KG1 (cell line): ENCODE results near the gene ARHGEF28.

ENCODE experiments used
- DNase-seq: peaks from one replicate; lab custom pipeline; 2025; lab: John Stamatoyannopoulos, UW

ARHGEF28 gene

DNA sequence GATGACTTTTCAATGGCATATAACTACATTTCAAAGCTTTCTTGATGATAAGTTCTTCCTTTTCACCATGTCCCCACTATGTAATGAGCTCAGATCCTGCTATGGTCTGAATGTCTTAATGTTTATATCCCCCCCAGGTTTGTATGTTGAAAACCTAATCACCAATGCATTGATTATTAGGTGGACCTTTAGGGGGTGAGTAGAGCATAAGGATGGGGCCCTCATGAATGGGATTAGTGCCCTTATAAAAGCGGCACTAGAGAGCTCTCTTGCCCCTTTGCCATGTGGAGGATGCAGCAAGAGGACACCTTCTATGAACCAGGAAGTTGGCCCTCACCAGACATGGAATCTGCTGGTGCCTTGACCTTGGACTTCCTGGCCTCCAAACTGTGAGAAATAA is 316.8 kb downstream of the ARHGEF28 start:
- DNase-seq, result no peak

DNA sequence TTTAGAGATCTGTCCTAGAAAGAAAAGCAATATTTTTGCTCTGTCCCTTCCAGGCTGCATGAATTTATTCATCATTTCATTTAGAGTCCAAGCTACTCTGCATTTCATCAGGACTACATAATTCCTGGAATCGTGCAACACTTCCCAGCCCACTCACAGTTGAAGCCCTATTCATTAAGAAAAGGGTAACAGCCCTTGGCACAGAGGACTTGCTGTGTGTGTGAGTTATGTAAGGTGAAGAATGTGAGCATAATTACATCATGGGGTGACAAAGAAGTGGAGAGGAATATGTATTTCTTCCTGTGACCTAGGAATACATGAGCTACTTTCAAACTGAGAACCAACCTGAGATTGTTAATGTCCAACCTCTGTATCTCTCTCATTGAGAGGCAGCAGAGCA is 317.4 kb downstream of the ARHGEF28 start:
- DNase-seq, result no peak

GRCh38 chr5:73944581-73944980 is 318.6 kb downstream of the ARHGEF28 start:
- DNase-seq, result no peak

- DNase-seq, result no peak
Observed at GRCh38 chr5:73945505-73945904, 319.5 kb downstream of the ARHGEF28 start.

GRCh38 chr5:73946278-73946677 is 320.3 kb downstream of the ARHGEF28 start:
- no peak for DNase-seq

- no peak for DNase-seq
Observed at GRCh38 chr5:73946919-73947602, 321.1 kb downstream of the ARHGEF28 start.

GRCh38 chr5:73947906-73948640 is 322.1 kb downstream of the ARHGEF28 start:
- DNase-seq, result no peak

DNA sequence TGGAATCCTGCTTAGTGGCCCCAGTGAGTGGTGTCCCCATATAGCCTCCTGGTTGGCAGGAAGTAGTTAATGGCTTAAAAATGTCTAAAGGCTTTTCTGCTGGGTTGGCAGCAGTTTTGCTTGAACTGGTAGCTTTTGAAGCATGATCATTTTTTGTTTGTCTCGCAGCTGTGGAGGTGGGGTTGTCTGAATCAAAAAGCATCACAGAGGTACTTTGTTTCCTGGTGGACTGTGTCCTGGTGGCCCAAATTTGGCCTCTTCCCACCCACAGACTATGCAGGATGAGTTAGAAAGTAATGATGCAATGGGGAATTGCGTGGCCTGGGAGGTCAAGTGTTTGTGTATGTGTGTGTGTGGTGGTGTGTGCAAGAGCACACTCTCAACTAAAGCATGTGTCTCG is 322.7 kb downstream of the ARHGEF28 start:
- no peak for DNase-seq

DNA sequence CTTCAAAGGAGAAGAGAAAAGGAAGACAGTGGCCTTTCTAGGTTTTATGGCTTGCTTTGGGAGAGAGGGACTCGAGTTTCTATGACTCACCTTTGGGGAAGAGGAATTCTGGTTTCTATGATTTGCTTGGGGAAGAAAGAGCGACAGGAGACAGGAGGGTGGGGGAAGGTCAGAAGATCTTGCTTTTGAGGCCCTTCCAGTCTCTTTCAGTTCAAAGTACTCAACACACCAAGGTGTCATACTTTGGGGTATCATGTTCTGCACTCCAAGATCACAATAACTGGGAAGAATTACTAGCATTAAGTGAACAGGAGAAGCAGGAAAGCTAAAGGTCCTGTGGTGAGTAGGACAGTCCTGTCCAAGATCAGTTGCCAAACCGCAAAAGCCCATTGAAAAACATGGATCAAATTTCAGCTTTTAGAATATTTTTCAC is 324.5 kb downstream of the ARHGEF28 start:
- no peak for DNase-seq

DNA sequence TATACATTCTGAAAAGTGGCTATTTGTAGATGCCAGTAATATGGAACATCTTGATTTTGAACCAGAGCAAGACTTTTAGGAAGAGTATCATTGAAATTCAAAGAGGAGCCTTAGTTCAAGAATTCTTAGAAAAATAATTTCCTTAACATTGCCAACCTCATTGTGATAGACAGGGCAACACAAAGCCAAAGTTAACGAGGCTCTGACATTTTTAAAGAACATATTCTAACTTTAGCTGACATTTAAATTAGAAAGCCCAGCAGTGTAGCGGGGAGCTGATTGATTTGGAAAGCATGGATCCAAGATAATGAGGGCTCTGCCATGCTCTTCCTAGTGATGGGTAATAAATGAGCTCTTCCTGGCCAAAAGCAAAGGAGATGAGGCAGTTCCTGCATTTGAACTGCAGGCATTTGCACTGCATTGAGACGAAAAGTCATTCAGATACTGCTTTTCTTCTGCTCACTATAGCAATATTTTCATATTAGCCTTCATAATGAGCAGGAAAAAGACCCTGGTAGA is 325.0 kb downstream of the ARHGEF28 start:
- no peak for DNase-seq

GRCh38 chr5:73952872-73953271 is 326.9 kb downstream of the ARHGEF28 start:
- DNase-seq, result no peak

GRCh38 chr5:73954381-73954780 is 328.4 kb downstream of the ARHGEF28 start:
- no peak for DNase-seq

GRCh38 chr5:73955271-73955846 is 329.4 kb downstream of the ARHGEF28 start:
- DNase-seq, result no peak

DNA sequence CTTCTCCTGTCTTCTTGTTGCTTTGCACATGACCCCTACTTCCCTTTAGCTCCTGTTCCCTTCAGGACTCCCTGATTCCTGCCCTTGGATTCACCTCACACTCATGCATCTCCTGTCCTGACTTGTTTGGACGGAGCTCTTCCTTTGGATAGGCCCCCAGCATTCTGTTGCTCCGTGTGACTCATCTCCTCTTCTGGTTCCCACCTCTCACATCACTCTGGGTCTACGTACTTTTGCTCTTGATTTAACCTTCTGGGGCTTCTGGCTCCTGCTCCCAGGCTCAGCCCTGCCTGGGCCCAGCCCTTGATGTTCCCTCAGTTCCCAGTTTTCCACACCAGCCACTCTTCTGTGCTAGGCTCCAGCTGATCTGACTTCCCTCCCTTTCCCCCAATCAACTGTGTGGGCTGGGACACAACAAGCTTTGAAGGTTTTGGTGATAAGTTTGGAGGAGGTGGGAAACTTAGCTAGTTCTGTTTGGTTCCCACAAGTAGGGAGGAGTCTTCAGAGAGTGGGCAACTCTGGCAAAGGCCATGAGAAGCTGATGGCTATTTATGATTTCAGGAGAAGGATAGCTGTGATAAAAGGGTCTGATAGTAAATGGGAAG is 331.5 kb downstream of the ARHGEF28 start:
- DNase-seq, result no peak

- DNase-seq, result no peak
Observed at GRCh38 chr5:73958037-73958436, 332.0 kb downstream of the ARHGEF28 start.

GRCh38 chr5:73960023-73960422 is 334.0 kb downstream of the ARHGEF28 start:
- no peak for DNase-seq

- DNase-seq, result no peak
Observed at GRCh38 chr5:73960426-73960825, 334.4 kb downstream of the ARHGEF28 start.

DNA sequence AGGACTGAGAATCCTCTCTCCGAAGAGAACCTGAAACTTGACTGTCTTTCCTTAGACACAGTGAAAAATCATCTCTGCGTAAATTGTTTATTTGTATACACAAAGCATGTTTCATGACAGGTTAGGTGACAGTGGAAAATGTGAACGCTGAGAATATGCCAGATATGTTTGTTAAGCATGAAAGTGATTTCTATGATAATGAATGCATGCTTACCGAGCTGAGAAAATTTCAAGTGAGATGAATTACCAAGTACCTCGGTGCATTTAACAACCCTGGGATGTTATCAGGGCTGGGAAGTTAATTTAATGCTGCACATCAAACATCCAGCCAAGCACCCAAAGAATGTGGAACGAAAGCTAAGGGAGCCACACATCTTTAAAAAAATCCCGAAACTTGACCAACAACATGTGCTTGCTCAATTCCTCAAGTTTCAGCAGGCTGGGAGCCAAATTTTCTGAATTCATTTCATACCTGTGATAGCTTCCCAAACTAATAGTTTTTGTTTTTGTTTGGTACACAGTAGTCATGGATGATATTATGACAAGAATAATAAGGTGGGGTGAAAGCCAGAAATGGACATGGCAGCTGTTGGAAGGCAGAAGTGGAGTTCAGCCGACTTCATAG is 336.9 kb downstream of the ARHGEF28 start:
- no peak for DNase-seq

DNA sequence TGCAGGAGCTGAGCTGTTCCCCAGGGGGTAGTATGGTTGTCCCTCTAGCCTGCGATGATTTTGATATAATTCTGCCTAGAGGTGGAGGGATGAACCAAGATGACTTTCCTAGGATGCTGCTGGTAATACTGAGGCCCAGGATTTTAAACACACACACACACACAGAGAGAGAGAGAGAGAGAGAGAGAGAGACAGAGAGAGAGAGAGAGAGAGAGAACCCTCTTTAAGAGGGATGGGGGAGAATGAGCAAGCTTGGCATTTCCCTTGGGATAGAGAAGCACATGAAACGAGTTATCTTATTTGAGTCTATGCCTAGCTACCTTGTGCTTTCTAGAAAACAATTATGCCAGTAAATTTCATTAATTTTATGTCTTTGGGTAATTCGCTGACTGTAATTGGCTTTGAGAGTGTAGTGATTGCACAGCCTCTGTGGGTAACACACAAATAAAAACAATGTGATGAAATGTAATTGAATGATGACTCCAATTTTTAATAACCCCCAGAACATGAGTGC is 338.4 kb downstream of the ARHGEF28 start:
- no peak for DNase-seq

DNA sequence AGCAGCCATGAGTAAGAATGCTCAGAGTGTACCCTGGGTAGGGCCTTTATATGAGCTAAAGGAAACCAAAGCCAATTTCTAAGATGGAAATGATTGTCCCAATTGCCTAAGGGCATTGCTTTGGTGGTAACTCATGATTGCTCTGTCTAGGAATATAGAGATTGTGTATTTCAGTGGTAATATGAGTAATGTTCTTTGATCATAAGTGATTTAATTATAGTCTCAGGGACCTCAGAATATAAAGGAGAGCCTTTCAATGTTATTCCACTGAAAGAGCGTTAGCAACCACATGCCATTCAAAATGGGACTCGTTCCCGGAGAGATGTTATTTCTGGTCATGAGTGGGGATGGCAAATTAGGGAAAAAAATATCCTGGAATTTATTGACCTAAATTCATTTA is 340.5 kb downstream of the ARHGEF28 start:
- no peak for DNase-seq

DNA sequence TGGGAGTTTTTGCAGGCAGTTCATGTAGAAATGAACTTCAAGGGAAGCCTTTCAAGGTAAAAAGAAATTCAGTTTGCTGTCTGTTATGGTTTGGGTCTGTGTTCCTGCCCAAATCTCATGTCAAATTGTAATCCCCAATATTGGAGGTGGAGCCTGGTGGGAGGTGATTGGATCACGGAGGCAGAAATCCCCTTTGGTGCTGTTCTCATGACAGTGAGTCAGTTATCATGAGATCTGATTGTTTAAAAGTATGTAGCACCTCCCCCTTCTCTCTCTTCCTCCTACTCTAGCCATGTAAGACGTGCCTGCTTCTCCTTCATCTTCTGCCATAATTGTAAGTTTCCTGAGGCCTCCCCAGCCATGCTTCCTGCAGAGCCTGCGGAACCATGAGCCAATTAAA is 341.4 kb downstream of the ARHGEF28 start:
- DNase-seq, result no peak

DNA sequence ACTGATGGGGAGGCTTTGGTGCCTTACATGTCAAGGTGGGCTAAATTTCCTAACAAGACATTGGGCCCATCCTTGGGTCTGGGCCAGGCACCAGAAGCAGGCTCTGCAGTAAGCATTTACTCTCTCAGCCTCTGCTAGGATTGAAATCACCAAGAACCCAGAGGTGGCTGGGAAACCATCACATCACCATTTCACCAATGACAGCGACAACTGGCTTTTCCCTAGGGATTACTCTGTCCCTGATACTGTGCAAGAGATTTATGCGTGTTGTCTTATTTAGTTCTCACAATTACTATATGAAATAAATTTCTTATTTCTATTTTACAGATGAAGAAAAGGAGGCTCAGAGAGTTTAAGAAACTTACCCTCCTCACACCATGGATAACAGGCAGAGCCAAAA is 342.2 kb downstream of the ARHGEF28 start:
- DNase-seq, result no peak
